Loucy (cell line): ENCODE measurements around the gene SLC6A2.

ENCODE experiments used
- H2AFZ ChIP-seq: fragments of 200-600 bp; sonication (generic); 2 replicates; pipeline ENCODE4 v1.6.0; 2016; ENCODE audit warnings: antibody characterized with exemption, mild to moderate bottlenecking, low read length, moderate library complexity
- H3F3A ChIP-seq: fragments of 200-600 bp; 2 replicates; pipeline ENCODE4 v1.6.0; 2016; ENCODE audit warnings: antibody characterized with exemption, low read depth, mild to moderate bottlenecking
- H3K27me3 ChIP-seq: fragments of 200-600 bp; sonication (generic); 2 replicates; pipeline ENCODE4 v1.6.1; 2014; ENCODE audit warnings: low read length, mild to moderate bottlenecking; ENCODE audit not compliant: insufficient read depth, poor library complexity, severe bottlenecking
- H3K36me3 ChIP-seq: fragments of 200-600 bp; sonication (generic); 2 replicates; pipeline ENCODE4 v1.6.1; 2016; ENCODE audit warnings: low read length; ENCODE audit not compliant: insufficient read depth
- H3K4me1 ChIP-seq: fragments of 200-600 bp; sonication (generic); 2 replicates; pipeline ENCODE4 v1.5.1; 2014; ENCODE audit warnings: low read length, mild to moderate bottlenecking; ENCODE audit not compliant: insufficient read depth, poor library complexity, severe bottlenecking
- H3K4me2 ChIP-seq: fragments of 200-600 bp; sonication (generic); 2 replicates; pipeline ENCODE4 v1.6.0; 2014; ENCODE audit warnings: antibody characterized with exemption, low read length, low read depth, mild to moderate bottlenecking; ENCODE audit not compliant: poor library complexity, severe bottlenecking
- H3K4me3 ChIP-seq: fragments of 200-600 bp; sonication (generic); 2 replicates; pipeline ENCODE4 v1.5.1; 2014; ENCODE audit warnings: low read length, mild to moderate bottlenecking, mixed read lengths; ENCODE audit not compliant: poor library complexity, severe bottlenecking
- H3K79me2 ChIP-seq: fragments of 200-600 bp; sonication (generic); 2 replicates; pipeline ENCODE4 v1.6.1; 2014; ENCODE audit warnings: low read length; ENCODE audit not compliant: insufficient read depth
- H3K9ac ChIP-seq: fragments of 200-600 bp; sonication (generic); 2 replicates; pipeline ENCODE4 v1.6.0; 2014; ENCODE audit warnings: mild to moderate bottlenecking, low read depth, low read length, moderate library complexity; ENCODE audit not compliant: poor library complexity, severe bottlenecking
- H3K9me2 ChIP-seq: fragments of 200-600 bp; sonication (generic); replicated peaks from 2 replicates; pipeline ENCODE4 v1.6.1; 2016; ENCODE audit warnings: low read depth, low read length, mixed read lengths
- H3K9me3 ChIP-seq: fragments of 200-600 bp; sonication (generic); 2 replicates; pipeline ENCODE4 v1.6.1; 2014; ENCODE audit warnings: mild to moderate bottlenecking, antibody characterized with exemption, low read length, low read depth; ENCODE audit not compliant: insufficient read depth
- H4K20me1 ChIP-seq: fragments of 200-600 bp; sonication (generic); 2 replicates; pipeline ENCODE4 v1.6.0; 2014; ENCODE audit warnings: antibody characterized with exemption, low read length, mild to moderate bottlenecking; ENCODE audit not compliant: insufficient read depth, poor library complexity, severe bottlenecking
- CTCF ChIP-seq: fragments of 200-600 bp; sonication (generic); conservative IDR thresholded peaks from 2 replicates; pipeline ENCODE4 v1.5.1; 2014; ENCODE audit warnings: mild to moderate bottlenecking, antibody characterized with exemption, low read length
- EZH2phosphoT487 ChIP-seq: fragments of 200-600 bp; IDR thresholded peaks from 2 replicates; pipeline ENCODE4 v1.6.1; 2018; ENCODE audit warnings: antibody characterized with exemption, mild to moderate bottlenecking, moderate library complexity, borderline replicate concordance

SLC6A2 gene

GRCh38 chr16:55671974-55672280 is 16.1 kb downstream of the SLC6A2 start:
- H4K20me1 ChIP-seq: no peaks in the 10 kb centered on the region
- no peak overlapping the region for H3K9ac ChIP-seq
- no peak overlapping the region for H3K4me3 ChIP-seq
- no peaks in the 10 kb centered on the region for H3F3A ChIP-seq
- H2AFZ ChIP-seq: no peak overlapping the region
- H3K4me2 ChIP-seq: no peak overlapping the region
- TF ChIP-seq EZH2phosphoT487: no peak
- no peak for TF ChIP-seq CTCF
- H3K9me2 ChIP-seq: no peaks in the 10 kb centered on the region
- no peaks in the 10 kb centered on the region for H3K4me1 ChIP-seq
- no peaks in the 10 kb centered on the region for H3K27me3 ChIP-seq
- no peaks in the 10 kb centered on the region for H3K9me3 ChIP-seq
- no peaks in the 10 kb centered on the region for H3K36me3 ChIP-seq
- H3K79me2 ChIP-seq: no peaks in the 10 kb centered on the region

- Histone ChIP-seq H3K36me3 (no peaks in the 10 kb centered on the region), H2AFZ (no peak overlapping the region), H3K9me3 (no peaks in the 10 kb centered on the region), H3K9ac (no peak overlapping the region), H3K4me1 (no peaks in the 10 kb centered on the region), H3K79me2 (no peaks in the 10 kb centered on the region), H3K9me2 (no peaks in the 10 kb centered on the region), H3F3A (no peaks in the 10 kb centered on the region), H3K27me3 (no peaks in the 10 kb centered on the region), H4K20me1 (no peaks in the 10 kb centered on the region), H3K4me3 (no peak overlapping the region), H3K4me2 (no peak overlapping the region)
- TF ChIP-seq CTCF: no peak
- no peak for TF ChIP-seq EZH2phosphoT487
Observed at GRCh38 chr16:55672471-55672870, 16.7 kb downstream of the SLC6A2 start.

GRCh38 chr16:55678161-55678821 is 22.5 kb downstream of the SLC6A2 start:
- Histone ChIP-seq H3K79me2 (no peaks in the 10 kb centered on the region), H3K4me1 (no peaks in the 10 kb centered on the region), H4K20me1 (no peaks in the 10 kb centered on the region), H3F3A (no peaks in the 10 kb centered on the region), H3K36me3 (no peaks in the 10 kb centered on the region), H3K4me2 (no peak overlapping the region), H2AFZ (no peak overlapping the region), H3K27me3 (no peaks in the 10 kb centered on the region), H3K9me3 (no peaks in the 10 kb centered on the region), H3K4me3 (no peak overlapping the region), H3K9ac (no peak overlapping the region), H3K9me2 (no peaks in the 10 kb centered on the region)
- TF ChIP-seq CTCF (no peak), EZH2phosphoT487 (no peak)
